ENCODE results near the gene AMHR2.

- TF ChIP-seq POLR2A (IDR thresholded peaks at IDR 0.05), result no peak
- TF ChIP-seq CTCF (IDR thresholded peaks at IDR 0.05), result no peak
Observed at GRCh38 chr12:53425515-53426150, 2.0 kb downstream of the AMHR2 start.
